SK-N-MC (cell line): ENCODE data around the gene CLCN6.

ENCODE experiments used
- EZH2 ChIP-seq: fragments of 200-600 bp; sonication (generic); IDR thresholded peaks from one replicate; pipeline ENCODE4 v1.6.1; 2017; ENCODE audit warnings: antibody characterized with exemption
- POLR2AphosphoS5 ChIP-seq: IDR thresholded peaks from 2 replicates; pipeline ENCODE4 v1.6.1; 2012; ENCODE audit warnings: mild to moderate bottlenecking, low read depth, low read length, borderline replicate concordance

DNA sequence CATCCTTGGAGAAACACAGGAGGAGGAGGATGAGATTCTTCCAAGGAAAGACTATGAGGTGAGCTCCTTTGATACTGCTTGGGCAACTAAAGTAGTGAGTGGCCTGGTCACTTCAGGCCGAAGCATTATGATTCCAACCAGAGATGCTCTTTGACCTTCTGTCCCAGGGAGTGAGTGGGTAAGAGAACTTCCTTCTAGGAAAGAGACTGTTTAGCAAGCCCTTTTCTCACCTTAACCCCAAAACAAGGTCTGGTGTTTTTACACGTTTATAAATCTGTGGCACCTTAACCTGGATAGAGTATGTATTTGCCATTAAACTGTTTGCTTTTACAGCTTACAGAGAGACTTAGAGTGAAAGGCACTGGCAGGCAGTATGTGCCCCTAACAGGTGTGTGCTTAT lies 1.1 kb downstream of the CLCN6 start:
- no peak for TF ChIP-seq EZH2
- no peak for TF ChIP-seq POLR2AphosphoS5
